Suprapubic skin (tissue), 4 donors: ENCODE results near the gene ZBTB3.

ENCODE experiments used
- EP300 ChIP-seq: sonication (generic); formaldehyde crosslinking; IDR thresholded peaks from one replicate; pipeline ENCODE4 v1.6.1; 2017; ENCODE audit warnings: antibody characterized with exemption
- POLR2AphosphoS5 ChIP-seq, 3 donors: sonication (generic); formaldehyde crosslinking; IDR thresholded peaks; one replicate each; pipeline ENCODE4 v1.6.1; 2017; ENCODE audit warnings: antibody characterized with exemption in 3 of 3
- TF ChIP-seq, protein P1 (sequence below), 2 donors: fragments of 200-600 bp in 1 of 2; fragments of 450-650 bp in 1 of 2; sonication (generic) in 1 of 2; IDR thresholded peaks; one replicate each; pipeline ENCODE4 v1.5.1; 2016 to 2019; ENCODE audit warnings: antibody characterized with exemption in 2 of 2, mild to moderate bottlenecking in 1 of 2, moderate library complexity in 1 of 2

DNA sequence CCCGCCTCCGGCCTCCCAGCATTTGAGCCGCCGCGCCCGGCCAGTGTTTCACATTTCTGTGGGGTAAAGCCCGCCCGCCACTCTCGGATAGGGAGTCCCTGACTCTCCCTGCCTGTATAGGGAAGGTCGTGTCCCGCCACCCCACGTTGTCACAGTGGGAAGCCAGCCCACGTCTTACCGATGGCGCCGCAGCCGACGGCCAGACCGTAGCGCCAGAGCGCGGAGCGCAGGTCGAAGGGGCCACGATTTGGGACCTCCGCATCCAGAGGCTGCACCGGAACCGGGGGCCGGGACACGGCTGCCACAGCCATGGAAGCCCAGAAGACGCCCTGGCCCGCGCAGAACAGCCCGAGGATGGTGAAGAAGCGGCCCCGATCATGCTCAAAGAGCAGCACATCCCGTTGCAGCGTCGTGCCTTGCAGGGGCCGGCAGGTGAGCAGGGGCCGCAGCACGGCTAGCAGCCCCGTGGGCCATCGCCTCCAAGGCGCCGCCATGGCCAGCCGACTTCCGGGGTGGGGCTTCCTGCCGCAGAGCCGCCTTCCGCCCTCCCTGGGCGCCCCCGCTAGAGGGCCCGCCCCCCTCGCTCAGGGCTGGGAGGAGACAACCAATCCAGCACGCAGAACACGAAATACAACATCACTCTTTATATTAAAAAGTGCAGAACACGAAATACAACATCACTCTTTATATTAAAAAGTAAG, 37.7 kb upstream of the ZBTB3 start, which contains the start of gene TMEM223:
- peak; percentile 35 to 80 (median 77) for TF ChIP-seq POLR2AphosphoS5 (IDR thresholded peaks at IDR 0.05)
- no peak for TF ChIP-seq EP300
- TF ChIP-seq, protein P1, sequence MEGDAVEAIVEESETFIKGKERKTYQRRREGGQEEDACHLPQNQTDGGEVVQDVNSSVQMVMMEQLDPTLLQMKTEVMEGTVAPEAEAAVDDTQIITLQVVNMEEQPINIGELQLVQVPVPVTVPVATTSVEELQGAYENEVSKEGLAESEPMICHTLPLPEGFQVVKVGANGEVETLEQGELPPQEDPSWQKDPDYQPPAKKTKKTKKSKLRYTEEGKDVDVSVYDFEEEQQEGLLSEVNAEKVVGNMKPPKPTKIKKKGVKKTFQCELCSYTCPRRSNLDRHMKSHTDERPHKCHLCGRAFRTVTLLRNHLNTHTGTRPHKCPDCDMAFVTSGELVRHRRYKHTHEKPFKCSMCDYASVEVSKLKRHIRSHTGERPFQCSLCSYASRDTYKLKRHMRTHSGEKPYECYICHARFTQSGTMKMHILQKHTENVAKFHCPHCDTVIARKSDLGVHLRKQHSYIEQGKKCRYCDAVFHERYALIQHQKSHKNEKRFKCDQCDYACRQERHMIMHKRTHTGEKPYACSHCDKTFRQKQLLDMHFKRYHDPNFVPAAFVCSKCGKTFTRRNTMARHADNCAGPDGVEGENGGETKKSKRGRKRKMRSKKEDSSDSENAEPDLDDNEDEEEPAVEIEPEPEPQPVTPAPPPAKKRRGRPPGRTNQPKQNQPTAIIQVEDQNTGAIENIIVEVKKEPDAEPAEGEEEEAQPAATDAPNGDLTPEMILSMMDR (IDR thresholded peaks at IDR 0.05): no peak
